Measurements from ENCODE around the gene AGPAT3. TPM values are rescaled to one million over a fixed set of nuclear protein-coding genes. Genes with fewer than 3 reads are reported as not detected.

The AGPAT3 gene
- total and polyA plus RNA-seq, 10 of the 15 experiments (the other 5 are each of a cell fraction or from before 2014, with no cell fraction given) = 1.2 to 110 (median 30.8) TPM

DNA sequence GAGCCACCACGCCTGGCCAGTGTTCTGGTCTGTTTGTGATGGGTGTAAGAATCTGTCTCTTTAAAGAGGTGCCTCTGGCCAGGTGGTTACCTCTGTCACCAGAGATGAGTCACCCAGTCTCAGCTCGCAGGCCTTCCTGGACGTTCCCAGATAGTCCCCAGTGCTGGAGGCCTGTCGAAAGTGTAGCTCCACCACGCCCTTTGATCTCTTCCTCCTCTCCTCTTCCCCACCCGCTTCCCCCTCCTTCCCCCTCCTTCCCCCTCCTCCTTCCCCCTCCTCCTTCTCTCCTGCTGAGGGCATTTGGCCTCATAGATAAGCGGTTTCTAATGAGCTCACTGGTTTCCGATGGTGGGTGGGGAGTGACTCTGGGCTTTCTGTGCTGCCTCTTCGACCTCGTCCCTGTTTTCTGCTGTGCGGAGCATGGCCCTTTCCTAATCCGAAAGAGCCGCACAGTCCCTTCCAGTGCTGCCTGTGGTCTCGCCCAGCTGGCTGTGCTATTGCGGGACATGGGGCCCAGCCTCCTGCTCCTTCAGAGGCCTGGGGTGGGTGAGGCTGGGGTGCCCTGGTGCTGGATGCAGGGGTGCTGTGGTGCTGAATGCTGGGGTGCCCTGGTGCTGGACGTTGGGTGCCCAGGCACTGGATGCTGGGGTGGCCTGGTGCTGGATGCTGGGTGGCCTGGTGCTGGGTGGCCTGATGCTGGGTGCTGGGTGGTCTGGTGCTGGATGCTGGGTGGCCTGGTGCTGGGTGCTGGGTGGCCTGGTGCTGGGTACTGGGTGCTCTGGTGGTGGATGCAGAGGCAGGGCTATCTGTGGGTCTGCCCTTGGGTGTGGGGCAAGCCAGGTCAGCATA, 19.2 kb downstream of the AGPAT3 start (continued):
- no peak for TF ChIP-seq FOXM1 (IDR thresholded peaks at IDR 0.05; ENCODE audit: low read depth, low read length)

DNA sequence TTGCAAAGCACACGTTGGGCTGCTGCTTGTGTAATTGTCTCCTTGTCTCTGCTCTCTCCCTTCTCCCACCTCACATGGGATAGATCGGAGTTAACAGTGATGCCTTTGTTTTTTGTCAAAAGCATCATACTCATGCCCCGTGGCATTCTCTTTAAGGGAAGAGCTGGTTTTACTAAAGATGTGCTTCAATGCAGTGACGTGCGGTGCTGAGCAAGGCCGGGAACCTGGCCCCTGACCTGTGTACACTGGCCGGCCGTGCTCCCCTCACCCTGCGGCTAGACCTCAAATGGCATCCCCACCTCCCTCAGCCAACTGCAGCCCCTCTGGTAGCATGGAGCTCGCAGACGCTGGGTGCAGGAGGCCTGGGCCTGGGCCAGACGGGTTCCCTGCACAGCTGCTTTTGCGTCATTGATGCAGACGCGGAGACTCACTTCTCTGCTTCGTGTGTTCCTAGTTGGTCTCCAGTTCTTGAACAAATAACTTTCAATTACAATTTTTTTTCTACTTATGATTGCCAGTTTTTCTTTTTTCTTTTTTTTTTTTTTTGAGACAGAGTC, 19.9 kb downstream of the AGPAT3 start:
- Histone ChIP-seq H3K27me3 (replicated peaks in 1 of 2; ENCODE audit: control insufficient read depth in 2 of 2, insufficient read depth in 2 of 2, low read length in 1 of 2) (no peaks in the 10 kb centered on the region), H3K4me2 (ENCODE audit: control insufficient read depth, insufficient read depth) (no peak overlapping the region), H2AFZ (ENCODE audit: control insufficient read depth, low read depth, low read length) (no peak overlapping the region), H3K27ac (ENCODE audit: control insufficient read depth, insufficient read depth) (no peak overlapping the region), H3K4me3 (no peak overlapping the region), H3K36me3 (ENCODE audit: control insufficient read depth in 2 of 2, insufficient read depth in 2 of 2, low read length in 1 of 2) (peaks cover 9 to 11% of the 10 kb centered on the region in 2 experiments), H4K20me1 (ENCODE audit: control insufficient read depth, insufficient read depth) (no peaks in the 10 kb centered on the region), H3K9ac (ENCODE audit: control insufficient read depth, insufficient read depth, low read length) (no peak overlapping the region), H3K4me1 (ENCODE audit: control insufficient read depth, insufficient read depth, low read length) (peaks cover 21% of the 10 kb centered on the region), H3K9me3 (replicated peaks; ENCODE audit: control insufficient read depth, insufficient read depth, low read length) (no peaks in the 10 kb centered on the region), H3K79me2 (ENCODE audit: control insufficient read depth, insufficient read depth, low read length) (peaks cover 75% of the 10 kb centered on the region)
- DNase-seq (ENCODE audit: low read depth, low spot score) (no peak), ATAC-seq (no peak), FAIRE-seq (no peak)
- WGBS (ENCODE audit: insufficient coverage, insufficient replicate concordance, low lambda C conversion rate, missing lambda C conversion rate) = 95% methylated on average over 15 of the region's 16 CpGs
- ChIA-PET CTCF (no interaction called here), POLR2A (interaction anchor here (0.9 kb wide), 1 partner anchor 30 kb away, joined by 4 read pairs; no protein-coding TSS in a partner anchor), RAD21 (ENCODE audit: unreplicated experiment) (interaction anchor here (1.2 kb wide), 1 partner anchor 21 kb away, joined by 4 read pairs; no protein-coding TSS in a partner anchor), SMC1A (ENCODE audit: uncharacterized antibody, unreplicated experiment) (interaction anchor here (1.8 to 2.8 kb wide), 2 partner anchors 9 to 17 kb away, joined by 4 to 13 read pairs; no protein-coding TSS in a partner anchor)
- TF ChIP-seq, protein P1, sequence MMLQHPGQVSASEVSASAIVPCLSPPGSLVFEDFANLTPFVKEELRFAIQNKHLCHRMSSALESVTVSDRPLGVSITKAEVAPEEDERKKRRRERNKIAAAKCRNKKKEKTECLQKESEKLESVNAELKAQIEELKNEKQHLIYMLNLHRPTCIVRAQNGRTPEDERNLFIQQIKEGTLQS (IDR thresholded peaks at IDR 0.05; ENCODE audit: borderline replicate concordance, extremely low read depth, low read depth, low read length) = no peak
- no peak for TF ChIP-seq MTA3 (IDR thresholded peaks at IDR 0.05; ENCODE audit: borderline replicate concordance, low read length)
- intact Hi-C loops (cut with micrococcal nuclease; ENCODE audit: unreplicated experiment) = no loop called here
- BruUV-seq (replicated peaks) = no TSS peak
- in situ Hi-C loops (cut with MboI) = no loop called here
